Loucy (cell line): ENCODE data around the gene PBXIP1.

ENCODE experiments used
- EZH2phosphoT487 ChIP-seq: fragments of 200-600 bp; IDR thresholded peaks from 2 replicates; pipeline ENCODE4 v1.6.1; 2018; ENCODE audit warnings: antibody characterized with exemption, mild to moderate bottlenecking, moderate library complexity, borderline replicate concordance
- TF ChIP-seq, protein P1 (sequence below): fragments of 200-600 bp; sonication (generic); conservative IDR thresholded peaks from 2 replicates; pipeline ENCODE4 v1.5.1; 2014; ENCODE audit warnings: mild to moderate bottlenecking, antibody characterized with exemption, low read length

DNA sequence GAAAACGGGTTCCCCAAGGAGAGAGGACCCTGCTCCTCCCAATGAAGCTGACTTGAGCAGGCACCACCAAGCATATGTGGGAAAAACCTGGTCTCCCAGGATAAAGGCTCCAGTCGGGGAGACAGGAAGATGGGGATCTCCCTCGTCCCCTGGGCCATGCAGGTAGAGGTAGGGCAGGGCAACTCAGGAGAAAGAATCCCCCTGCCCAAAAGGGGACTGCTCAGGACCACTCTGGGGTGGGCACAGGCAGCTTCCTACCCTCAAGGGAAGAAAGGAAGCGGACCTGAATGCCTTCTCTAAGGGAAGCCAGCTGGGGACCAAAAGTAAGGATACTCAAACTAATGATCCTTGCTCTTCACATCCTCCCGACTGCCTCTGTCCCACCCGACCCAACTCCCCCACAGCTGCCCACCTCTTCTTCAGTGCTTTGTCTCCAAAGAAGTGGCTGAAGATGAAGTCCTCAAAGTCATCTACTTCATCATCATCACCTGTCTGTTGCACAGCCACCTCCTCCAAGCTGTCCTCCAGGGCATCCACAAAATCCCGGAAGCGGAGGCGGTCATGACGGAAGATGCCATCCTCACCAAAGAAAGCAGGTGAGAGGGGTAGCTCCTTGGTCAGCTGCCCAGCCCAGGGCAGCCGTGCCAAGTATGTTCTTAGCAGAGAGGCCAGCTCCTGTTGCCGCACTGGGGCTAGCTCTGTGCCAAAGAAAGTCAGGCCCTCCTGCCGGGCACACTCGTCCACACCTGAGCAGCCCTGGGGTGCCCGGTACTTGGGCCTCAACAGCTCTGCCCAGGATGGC lies 10.5 kb downstream of the PBXIP1 start:
- TF ChIP-seq, protein P1, sequence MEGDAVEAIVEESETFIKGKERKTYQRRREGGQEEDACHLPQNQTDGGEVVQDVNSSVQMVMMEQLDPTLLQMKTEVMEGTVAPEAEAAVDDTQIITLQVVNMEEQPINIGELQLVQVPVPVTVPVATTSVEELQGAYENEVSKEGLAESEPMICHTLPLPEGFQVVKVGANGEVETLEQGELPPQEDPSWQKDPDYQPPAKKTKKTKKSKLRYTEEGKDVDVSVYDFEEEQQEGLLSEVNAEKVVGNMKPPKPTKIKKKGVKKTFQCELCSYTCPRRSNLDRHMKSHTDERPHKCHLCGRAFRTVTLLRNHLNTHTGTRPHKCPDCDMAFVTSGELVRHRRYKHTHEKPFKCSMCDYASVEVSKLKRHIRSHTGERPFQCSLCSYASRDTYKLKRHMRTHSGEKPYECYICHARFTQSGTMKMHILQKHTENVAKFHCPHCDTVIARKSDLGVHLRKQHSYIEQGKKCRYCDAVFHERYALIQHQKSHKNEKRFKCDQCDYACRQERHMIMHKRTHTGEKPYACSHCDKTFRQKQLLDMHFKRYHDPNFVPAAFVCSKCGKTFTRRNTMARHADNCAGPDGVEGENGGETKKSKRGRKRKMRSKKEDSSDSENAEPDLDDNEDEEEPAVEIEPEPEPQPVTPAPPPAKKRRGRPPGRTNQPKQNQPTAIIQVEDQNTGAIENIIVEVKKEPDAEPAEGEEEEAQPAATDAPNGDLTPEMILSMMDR, result no peak
- TF ChIP-seq EZH2phosphoT487, result no peak
